Mesendoderm (in vitro differentiated cells): ENCODE data around the gene AURKA.
A peak's percentile ranks its signal among the peaks of the same experiment; 100 is the strongest.

Experiments used
- DNase-seq: peaks from one replicate; pipeline ENCODE4 v3.0.0; 2013
- H2AK5ac ChIP-seq: 2 replicates; pipeline ENCODE4 v1.6.1; 2013; ENCODE audit warnings: low read length, inconsistent platforms
- H2BK120ac ChIP-seq: 2 replicates; pipeline ENCODE4 v1.6.1; 2013; ENCODE audit warnings: low read depth, mild to moderate bottlenecking, low read length, moderate library complexity, mixed read lengths
- H2BK15ac ChIP-seq: replicated peaks from 2 replicates; pipeline ENCODE4 v1.6.1; 2013; ENCODE audit warnings: low read depth, mild to moderate bottlenecking, moderate library complexity
- H2BK5ac ChIP-seq: 2 replicates; pipeline ENCODE4 v1.6.1; 2013; ENCODE audit warnings: low read length, inconsistent platforms
- H3K18ac ChIP-seq: 2 replicates; pipeline ENCODE4 v1.6.1; 2013; ENCODE audit warnings: mild to moderate bottlenecking, low read length, mixed read lengths
- H3K23ac ChIP-seq: one replicate; pipeline ENCODE4 v1.6.1; 2013; ENCODE audit warnings: low read length
- H3K27ac ChIP-seq: 2 replicates; pipeline ENCODE4 v1.5.1; 2013; ENCODE audit warnings: low read depth, mild to moderate bottlenecking, inconsistent platforms, low read length, moderate library complexity
- H3K27me3 ChIP-seq: 2 replicates; pipeline ENCODE4 v1.6.1; 2013; ENCODE audit warnings: low read length, control low read depth, mild to moderate bottlenecking, inconsistent platforms; ENCODE audit not compliant: insufficient read depth, poor library complexity
- H3K36me3 ChIP-seq: 2 replicates; pipeline ENCODE4 v1.6.1; 2013; ENCODE audit warnings: low read length, inconsistent platforms; ENCODE audit not compliant: control insufficient read depth, insufficient read depth
- H3K4ac ChIP-seq: one replicate; pipeline ENCODE4 v1.6.1; 2013; ENCODE audit warnings: low read depth, mild to moderate bottlenecking, low read length, moderate library complexity
- H3K4me1 ChIP-seq: 2 replicates; pipeline ENCODE4 v1.6.1; 2013; ENCODE audit warnings: low read depth, low read length, inconsistent platforms; ENCODE audit not compliant: control insufficient read depth
- H3K4me2 ChIP-seq: 2 replicates; pipeline ENCODE4 v1.6.1; 2013; ENCODE audit warnings: low read length
- H3K4me3 ChIP-seq: 2 replicates; pipeline ENCODE4 v1.5.1; 2013; ENCODE audit warnings: mild to moderate bottlenecking, low read length
- H3K56ac ChIP-seq: one replicate; pipeline ENCODE4 v1.6.1; 2013; ENCODE audit warnings: low read length
- H3K79me1 ChIP-seq: 2 replicates; pipeline ENCODE4 v1.6.1; 2013; ENCODE audit warnings: low read length, inconsistent platforms
- H3K79me2 ChIP-seq: 2 replicates; pipeline ENCODE4 v1.6.1; 2013; ENCODE audit warnings: mild to moderate bottlenecking, low read length; ENCODE audit not compliant: control insufficient read depth, insufficient read depth
- H3K9ac ChIP-seq: 2 replicates; pipeline ENCODE4 v1.6.1; 2013; ENCODE audit warnings: low read length, inconsistent platforms
- H4K5ac ChIP-seq: one replicate; pipeline ENCODE4 v1.6.1; 2013; ENCODE audit warnings: low read length
- H4K8ac ChIP-seq: one replicate; pipeline ENCODE4 v1.6.1; 2013; ENCODE audit warnings: low read depth, mild to moderate bottlenecking, control low read depth, low read length, moderate library complexity
- WGBS: extraction: QIAGEN DNeasy Blood & Tissue Kit; methylation state at CpG from one replicate; pipeline ENCODE4 v1.1.7; 2013; ENCODE audit warnings: low lambda C conversion rate, missing lambda C conversion rate; ENCODE audit not compliant: insufficient coverage; ENCODE audit errors: extremely low coverage; 5-methylcytosine and 5-hydroxymethylcytosine counted together

The AURKA gene

DNA sequence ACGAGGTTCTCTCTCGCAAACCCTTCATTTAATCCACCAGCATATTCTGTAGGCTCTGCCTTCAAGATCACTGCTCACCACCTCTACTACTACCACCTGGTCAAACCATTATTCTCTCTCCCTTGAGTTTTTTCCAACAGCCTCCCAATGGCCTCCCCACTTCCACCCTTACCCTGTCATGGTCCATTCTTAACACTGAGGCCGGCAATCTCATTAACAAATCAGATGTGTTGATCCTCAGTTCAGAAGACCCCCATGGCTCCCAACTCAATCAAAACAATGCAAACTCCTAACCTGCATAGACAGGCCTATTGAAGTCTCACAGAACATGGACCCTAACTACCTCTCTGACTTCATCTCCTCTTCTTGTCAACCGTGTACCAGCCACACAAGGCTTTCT, 2.2 kb downstream of the AURKA start:
- no peak overlapping the region for H2AK5ac ChIP-seq
- H3K18ac ChIP-seq, result no peak overlapping the region
- no peak overlapping the region for H4K8ac ChIP-seq
- no peak overlapping the region for H3K4me3 ChIP-seq
- no peak overlapping the region for H2BK120ac ChIP-seq
- H2BK15ac ChIP-seq, result no peak overlapping the region
- peaks cover 20% of the 10 kb centered on the region for H3K36me3 ChIP-seq
- no peak overlapping the region for H4K5ac ChIP-seq
- no CpG with 5 or more reads among the region's 4 CpGs for WGBS
- H3K23ac ChIP-seq, result no peak overlapping the region
- no peak overlapping the region for H3K4ac ChIP-seq
- H3K79me2 ChIP-seq, result peaks cover 62% of the 10 kb centered on the region
- H3K9ac ChIP-seq, result no peak overlapping the region
- H3K4me2 ChIP-seq, result no peak overlapping the region
- H3K27ac ChIP-seq, result no peak overlapping the region
- no peak for DNase-seq
- H3K56ac ChIP-seq, result no peak overlapping the region
- peaks cover 1% of the 10 kb centered on the region for H3K4me1 ChIP-seq
- H3K27me3 ChIP-seq, result no peaks in the 10 kb centered on the region
- no peak overlapping the region for H2BK5ac ChIP-seq
- H3K79me1 ChIP-seq, result peaks cover 29% of the 10 kb centered on the region

GRCh38 chr20:56388882-56389281, 3.1 kb downstream of the AURKA start:
- Histone ChIP-seq H3K18ac (no peak overlapping the region), H3K4me1 (peaks cover 1% of the 10 kb centered on the region), H2BK120ac (no peak overlapping the region)

DNA sequence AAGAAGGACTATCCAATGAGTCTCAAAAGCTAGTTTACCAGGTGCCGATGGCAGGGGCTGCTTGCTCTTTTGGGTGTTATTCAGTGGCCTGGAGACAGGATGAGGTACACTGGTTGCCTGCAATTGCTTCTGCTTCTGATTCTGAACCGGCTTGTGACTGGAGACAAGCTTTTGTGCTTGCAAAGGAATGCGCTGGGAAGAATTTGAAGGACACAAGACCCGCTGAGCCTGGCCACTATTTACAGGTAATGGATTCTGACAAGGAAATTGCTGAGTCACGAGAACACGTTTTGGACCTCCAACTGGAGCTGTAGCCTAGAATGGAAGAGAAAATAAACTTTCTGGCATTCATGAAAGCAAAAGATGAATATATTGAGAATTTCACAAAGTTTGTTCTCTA, 5.8 kb downstream of the AURKA start:
- Histone ChIP-seq H2AK5ac (no peak overlapping the region), H3K4me3 (no peak overlapping the region), H4K8ac (no peak overlapping the region), H3K4me1 (no peaks in the 10 kb centered on the region), H3K4ac (no peak overlapping the region), H2BK5ac (no peak overlapping the region), H2BK15ac (no peak overlapping the region), H3K56ac (no peak overlapping the region), H3K9ac (no peak overlapping the region), H3K27me3 (no peaks in the 10 kb centered on the region), H3K79me1 (peaks cover 41% of the 10 kb centered on the region), H3K4me2 (no peak overlapping the region), H3K27ac (no peak overlapping the region), H2BK120ac (no peak overlapping the region), H3K18ac (no peak overlapping the region), H3K23ac (no peak overlapping the region), H3K36me3 (peaks cover 26% of the 10 kb centered on the region), H3K79me2 (peaks cover 53% of the 10 kb centered on the region), H4K5ac (no peak overlapping the region)
- WGBS, result no CpG with 5 or more reads among the region's 6 CpGs
- DNase-seq, result peak; percentile 13

More at GRCh38 chr20:56388882-56389281, 3.1 kb downstream of the AURKA start:
- WGBS, result no CpG with 5 or more reads among the region's 4 CpGs
- Histone ChIP-seq H3K56ac (no peak overlapping the region), H3K79me2 (peaks cover 61% of the 10 kb centered on the region), H3K9ac (no peak overlapping the region), H3K79me1 (peaks cover 33% of the 10 kb centered on the region), H3K4ac (no peak overlapping the region), H3K27me3 (no peaks in the 10 kb centered on the region), H3K36me3 (peaks cover 22% of the 10 kb centered on the region), H2BK5ac (no peak overlapping the region), H4K8ac (no peak overlapping the region), H2AK5ac (no peak overlapping the region), H3K4me3 (no peak overlapping the region), H3K23ac (no peak overlapping the region), H4K5ac (no peak overlapping the region), H3K27ac (no peak overlapping the region), H3K4me2 (no peak overlapping the region), H2BK15ac (no peak overlapping the region)
- DNase-seq, result no peak

GRCh38 chr20:56385130-56385529, 6.9 kb downstream of the AURKA start:
- Histone ChIP-seq H3K4me2 (no peak overlapping the region), H3K4me1 (no peaks in the 10 kb centered on the region), H3K79me2 (peaks cover 43% of the 10 kb centered on the region), H2AK5ac (no peak overlapping the region), H3K56ac (peak overlapping the region; percentile 25), H4K8ac (no peak overlapping the region), H3K27ac (no peak overlapping the region), H3K36me3 (peaks cover 26% of the 10 kb centered on the region), H2BK15ac (no peak overlapping the region), H3K18ac (no peak overlapping the region), H3K4ac (no peak overlapping the region), H3K4me3 (no peak overlapping the region), H2BK120ac (no peak overlapping the region), H3K23ac (no peak overlapping the region), H3K27me3 (no peaks in the 10 kb centered on the region), H4K5ac (no peak overlapping the region), H3K79me1 (peaks cover 41% of the 10 kb centered on the region), H3K9ac (no peak overlapping the region), H2BK5ac (no peak overlapping the region)
- WGBS, result no CpG with 5 or more reads among the region's 4 CpGs
- DNase-seq, result no peak

- no peak overlapping the region for H3K27ac ChIP-seq
- no peaks in the 10 kb centered on the region for H3K27me3 ChIP-seq
- no peak overlapping the region for H3K4me3 ChIP-seq
- H2BK15ac ChIP-seq, result no peak overlapping the region
- H4K8ac ChIP-seq, result no peak overlapping the region
- no CpG with 5 or more reads among the region's 8 CpGs for WGBS
- H3K79me2 ChIP-seq, result peaks cover 28% of the 10 kb centered on the region
- H3K4me1 ChIP-seq, result no peaks in the 10 kb centered on the region
- H3K9ac ChIP-seq, result no peak overlapping the region
- H2AK5ac ChIP-seq, result no peak overlapping the region
- DNase-seq, result no peak
- no peak overlapping the region for H3K4me2 ChIP-seq
- no peak overlapping the region for H3K4ac ChIP-seq
- H3K79me1 ChIP-seq, result peaks cover 27% of the 10 kb centered on the region
- no peak overlapping the region for H2BK120ac ChIP-seq
- peaks cover 20% of the 10 kb centered on the region for H3K36me3 ChIP-seq
- no peak overlapping the region for H4K5ac ChIP-seq
- no peak overlapping the region for H3K18ac ChIP-seq
- no peak overlapping the region for H3K23ac ChIP-seq
- H3K56ac ChIP-seq, result peak overlapping the region; percentile 25
- no peak overlapping the region for H2BK5ac ChIP-seq
Measured at GRCh38 chr20:56383334-56383733, 8.7 kb downstream of the AURKA start.

- no peak overlapping the region for H3K4me3 ChIP-seq
- no peak overlapping the region for H3K4me2 ChIP-seq
- no peak overlapping the region for H3K9ac ChIP-seq
- no peak overlapping the region for H3K4ac ChIP-seq
- H4K5ac ChIP-seq, result no peak overlapping the region
- no peaks in the 10 kb centered on the region for H3K4me1 ChIP-seq
- no peak overlapping the region for H2BK15ac ChIP-seq
- peaks cover 17% of the 10 kb centered on the region for H3K36me3 ChIP-seq
- no peak overlapping the region for H3K23ac ChIP-seq
- no peak overlapping the region for H2AK5ac ChIP-seq
- H2BK120ac ChIP-seq, result no peak overlapping the region
- H3K56ac ChIP-seq, result no peak overlapping the region
- no peaks in the 10 kb centered on the region for H3K27me3 ChIP-seq
- peak; percentile 38 for DNase-seq
- H4K8ac ChIP-seq, result no peak overlapping the region
- no peak overlapping the region for H2BK5ac ChIP-seq
- H3K79me1 ChIP-seq, result peaks cover 27% of the 10 kb centered on the region
- WGBS, result no CpG with 5 or more reads among the region's 4 CpGs
- H3K18ac ChIP-seq, result no peak overlapping the region
- H3K79me2 ChIP-seq, result peaks cover 27% of the 10 kb centered on the region
- H3K27ac ChIP-seq, result no peak overlapping the region
Measured at GRCh38 chr20:56382696-56383095, 9.3 kb downstream of the AURKA start.
